ENCODE data around the gene ADSL.

DNA sequence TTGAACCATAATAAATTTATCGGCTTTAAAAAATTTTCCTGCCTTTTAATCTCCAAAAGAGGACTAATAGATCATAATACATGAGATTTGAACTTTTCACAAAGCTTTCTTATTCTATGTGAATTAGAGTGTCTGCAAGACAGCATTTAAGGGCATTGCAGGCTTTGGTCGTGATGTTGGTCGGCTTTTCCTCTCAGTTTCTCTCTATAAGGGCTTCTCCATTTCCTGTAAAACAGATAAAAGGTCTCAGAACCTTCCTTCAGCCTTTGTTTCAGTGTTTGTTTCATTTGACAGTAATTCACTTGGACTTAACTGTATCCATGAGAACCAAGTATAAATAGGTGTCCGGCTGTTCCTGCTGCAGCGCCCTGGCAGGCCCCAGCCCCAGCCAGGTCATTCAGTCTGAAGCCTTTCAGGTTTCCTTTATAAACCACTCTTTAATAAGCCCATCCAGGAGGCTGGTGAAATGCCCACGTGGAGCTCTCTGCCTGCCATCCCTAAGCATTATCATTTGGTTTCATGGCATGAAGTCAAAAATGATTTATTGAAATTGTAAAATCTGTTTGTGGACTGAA lies 37.2 kb upstream of the ADSL start:
- TF ChIP-seq, protein P1, sequence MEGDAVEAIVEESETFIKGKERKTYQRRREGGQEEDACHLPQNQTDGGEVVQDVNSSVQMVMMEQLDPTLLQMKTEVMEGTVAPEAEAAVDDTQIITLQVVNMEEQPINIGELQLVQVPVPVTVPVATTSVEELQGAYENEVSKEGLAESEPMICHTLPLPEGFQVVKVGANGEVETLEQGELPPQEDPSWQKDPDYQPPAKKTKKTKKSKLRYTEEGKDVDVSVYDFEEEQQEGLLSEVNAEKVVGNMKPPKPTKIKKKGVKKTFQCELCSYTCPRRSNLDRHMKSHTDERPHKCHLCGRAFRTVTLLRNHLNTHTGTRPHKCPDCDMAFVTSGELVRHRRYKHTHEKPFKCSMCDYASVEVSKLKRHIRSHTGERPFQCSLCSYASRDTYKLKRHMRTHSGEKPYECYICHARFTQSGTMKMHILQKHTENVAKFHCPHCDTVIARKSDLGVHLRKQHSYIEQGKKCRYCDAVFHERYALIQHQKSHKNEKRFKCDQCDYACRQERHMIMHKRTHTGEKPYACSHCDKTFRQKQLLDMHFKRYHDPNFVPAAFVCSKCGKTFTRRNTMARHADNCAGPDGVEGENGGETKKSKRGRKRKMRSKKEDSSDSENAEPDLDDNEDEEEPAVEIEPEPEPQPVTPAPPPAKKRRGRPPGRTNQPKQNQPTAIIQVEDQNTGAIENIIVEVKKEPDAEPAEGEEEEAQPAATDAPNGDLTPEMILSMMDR (IDR thresholded peaks at IDR 0.05 in 8 of 11, conservative IDR thresholded peaks at IDR 0.05 in 3 of 11) = no peak
- TF ChIP-seq POLR2A (IDR thresholded peaks at IDR 0.05) (no peak), POLR2AphosphoS5 (IDR thresholded peaks at IDR 0.05) (no peak)

Data from spleen (tissue), 7 donors.